Uterus (tissue), 4 donors: ENCODE measurements around the gene CFAP251. TPM values are rescaled to one million over a fixed set of nuclear protein-coding genes. Genes with fewer than 3 reads are reported as not detected.

Experiments
- DNase-seq, 2 donors: peaks; one replicate each; pipeline ENCODE4 v3.0.0-alpha.2; 2019 to 2020
- H3K27ac ChIP-seq, 2 donors: fragments of 200-600 bp; sonication (generic); 1 replicate in 1 of 2; 2 replicates in 1 of 2; pipeline ENCODE4 v1.5.1; 2016 to 2018
- H3K27me3 ChIP-seq, 2 donors: fragments of 200-600 bp; sonication (generic); one replicate each; pipeline ENCODE4 v1.5.1; 2018 to 2019; ENCODE audit warnings: control low read depth in 1 of 2
- H3K36me3 ChIP-seq, 2 donors: fragments of 200-600 bp; sonication (generic); one replicate each; pipeline ENCODE4 v1.5.1; 2019; ENCODE audit warnings: control low read depth in 1 of 2
- H3K4me1 ChIP-seq, 2 donors: fragments of 200-600 bp; sonication (generic); one replicate each; pipeline ENCODE4 v1.5.1; 2018 to 2019; ENCODE audit warnings: control low read depth in 1 of 2
- H3K4me3 ChIP-seq, 2 donors: fragments of 200-600 bp; sonication (generic); 1 replicate in 1 of 2; 2 replicates in 1 of 2; pipeline ENCODE4 v1.5.1; 2018 to 2019; ENCODE audit warnings: mild to moderate bottlenecking in 1 of 2
- H3K9me3 ChIP-seq, 2 donors: fragments of 200-600 bp; sonication (generic); one replicate each; pipeline ENCODE4 v1.5.1; 2019; ENCODE audit warnings: control low read depth in 1 of 2
- CTCF ChIP-seq, 4 experiments: fragments of 200-600 bp in 2 of 4; fragments of 450-650 bp in 2 of 4; sonication (generic) in 2 of 4; IDR thresholded peaks; one replicate each; pipeline ENCODE4 v1.5.1; 2016 to 2019; ENCODE audit warnings: antibody characterized with exemption in 4 of 4, mild to moderate bottlenecking in 2 of 4, moderate library complexity in 1 of 4
- POLR2A ChIP-seq, 2 donors: fragments of 450-650 bp; IDR thresholded peaks; one replicate each; pipeline ENCODE4 v1.6.1; 2016; ENCODE audit warnings: antibody characterized with exemption in 2 of 2, mild to moderate bottlenecking in 1 of 2, moderate library complexity in 1 of 2
- intact Hi-C: fragments of 100-400 bp; cut with DNase I; formaldehyde crosslinking; loops from one replicate; pipeline ENCODE4 v1.15.1; 2023; ENCODE audit warnings: low total_unique reads
- total RNA-seq, 4 donors: library from RNA; depleted of rRNA in 3 of 4; stranded (reverse); fragments of >200 nt in 3 of 4; gene quantifications; one replicate each; pipeline versions ENCODE4 v1.1.0 to v1.2.4, GENCODE V29; 2014 to 2023
- donor health status: DM: yes; HTN: yes; CAD: no.

CFAP251 gene
- total RNA-seq, 4 donors from 2014 or later = 5.9 to 135 (median 12.7) TPM

- no peaks in the 10 kb centered on the region for H3K36me3 ChIP-seq
- H3K27me3 ChIP-seq = no peaks in the 10 kb centered on the region
- intact Hi-C loops = no loop called here
- H3K4me3 ChIP-seq = no peak overlapping the region
- TF ChIP-seq POLR2A (IDR thresholded peaks at IDR 0.05) (no peak), CTCF (IDR thresholded peaks at IDR 0.05) (no peak)
- DNase-seq = no peak
- H3K4me1 ChIP-seq = no peaks in the 10 kb centered on the region
- H3K27ac ChIP-seq = no peak overlapping the region
- H3K9me3 ChIP-seq = no peaks in the 10 kb centered on the region
These were observed 96.4 kb downstream of the CFAP251 start for GRCh38 chr12:122014781-122015180.

- no peak overlapping the region for H3K4me3 ChIP-seq
- H3K27me3 ChIP-seq = no peaks in the 10 kb centered on the region
- no peaks in the 10 kb centered on the region for H3K4me1 ChIP-seq
- intact Hi-C loops = no loop called here
- DNase-seq = no peak
- no peak overlapping the region for H3K27ac ChIP-seq
- H3K9me3 ChIP-seq = no peaks in the 10 kb centered on the region
- H3K36me3 ChIP-seq = no peaks in the 10 kb centered on the region
- TF ChIP-seq CTCF (IDR thresholded peaks at IDR 0.05) = no peak
- no peak for TF ChIP-seq POLR2A (IDR thresholded peaks at IDR 0.05)
These were observed 100.1 kb downstream of the CFAP251 start for GRCh38 chr12:122018457-122018856.

DNA sequence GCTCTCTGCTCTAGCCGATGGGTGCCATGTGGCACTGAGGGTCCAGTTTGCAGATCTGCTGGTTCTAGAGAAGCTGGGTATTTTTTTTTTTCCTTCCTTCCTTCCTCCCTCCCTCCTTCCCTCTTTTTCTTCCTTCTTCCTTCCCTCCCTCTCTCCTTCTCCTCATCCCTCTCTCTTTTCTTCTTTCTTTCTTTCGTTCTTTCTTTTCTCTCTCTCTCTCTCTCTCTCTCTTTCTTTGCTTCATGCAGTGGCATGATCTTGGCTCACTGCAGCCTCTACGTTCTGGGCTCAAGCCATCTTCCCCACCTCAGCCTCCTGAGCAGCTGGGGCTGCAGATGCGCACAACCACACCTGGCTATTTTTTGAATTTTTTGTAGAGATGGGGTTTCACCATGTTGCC lies 100.5 kb downstream of the CFAP251 start:
- no peak for DNase-seq
- Histone ChIP-seq H3K27ac (no peak overlapping the region), H3K4me1 (no peaks in the 10 kb centered on the region), H3K9me3 (no peaks in the 10 kb centered on the region), H3K27me3 (no peaks in the 10 kb centered on the region), H3K36me3 (no peaks in the 10 kb centered on the region), H3K4me3 (no peak overlapping the region)
- TF ChIP-seq CTCF (IDR thresholded peaks at IDR 0.05) (no peak), POLR2A (IDR thresholded peaks at IDR 0.05) (no peak)
- intact Hi-C loops = no loop called here

DNA sequence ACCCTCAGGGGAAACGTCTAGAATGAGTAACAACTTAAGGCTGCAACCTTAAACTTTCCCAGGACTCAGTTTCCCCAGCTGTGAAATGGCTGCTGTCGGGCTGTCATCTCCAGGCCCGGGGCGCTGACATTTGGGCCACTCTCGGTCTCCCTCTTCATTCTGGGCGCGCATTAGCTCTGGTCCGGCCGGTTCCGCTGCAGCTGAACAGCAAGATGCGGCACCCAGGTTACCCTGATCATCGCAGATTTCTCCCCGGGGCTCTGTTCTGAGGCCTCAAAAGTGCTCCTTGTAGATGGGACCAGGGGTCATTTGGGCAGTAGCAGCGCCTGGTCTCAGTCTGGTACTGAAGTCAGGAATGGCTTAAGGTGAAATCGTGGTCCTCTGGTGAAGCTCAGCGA lies 102.4 kb downstream of the CFAP251 start:
- Histone ChIP-seq H3K27ac (peak overlapping the region in 1 of 2 donors; percentile 91), H3K4me3 (peak overlapping the region; percentile 29 to 78), H3K4me1 (no peaks in the 10 kb centered on the region), H3K36me3 (no peaks in the 10 kb centered on the region), H3K9me3 (no peaks in the 10 kb centered on the region), H3K27me3 (no peaks in the 10 kb centered on the region)
- intact Hi-C loops = no loop called here
- no peak for DNase-seq
- no peak for TF ChIP-seq POLR2A (IDR thresholded peaks at IDR 0.05)
- no peak for TF ChIP-seq CTCF (IDR thresholded peaks at IDR 0.05)

DNA sequence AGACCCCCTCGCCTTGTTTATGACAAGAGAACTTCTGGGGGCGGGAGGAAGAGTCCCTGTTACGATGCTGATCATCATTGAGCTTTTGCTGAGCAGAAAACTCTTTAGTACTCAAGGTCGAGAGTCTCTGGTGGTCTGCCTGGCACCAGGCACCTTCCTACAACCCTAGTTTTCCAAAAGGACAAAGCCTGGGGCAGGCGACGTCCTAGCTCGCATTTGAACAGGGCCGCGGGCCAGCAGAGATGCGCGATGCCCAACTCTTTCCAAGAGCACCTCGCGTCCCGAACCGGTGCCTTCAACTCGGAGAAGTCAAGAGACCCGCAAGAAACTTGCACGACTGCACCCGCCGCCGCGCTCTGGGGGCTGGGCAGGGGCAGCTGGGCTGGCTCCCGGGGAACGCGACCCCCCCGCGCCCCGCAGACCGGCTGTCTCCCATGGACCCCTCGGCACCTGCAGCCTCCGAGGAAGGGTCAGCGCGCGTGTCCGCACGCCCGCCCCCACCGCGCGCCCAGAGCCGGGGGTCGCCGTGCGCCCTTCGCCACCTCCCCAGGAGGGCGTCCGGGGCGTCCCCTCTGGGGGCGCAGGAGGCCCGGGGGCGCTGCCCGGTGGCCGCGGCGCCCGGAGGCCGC lies 102.9 kb downstream of the CFAP251 start:
- Histone ChIP-seq H3K36me3 (no peaks in the 10 kb centered on the region), H3K27ac (peak overlapping the region; percentile 80 to 91), H3K9me3 (no peaks in the 10 kb centered on the region), H3K27me3 (no peaks in the 10 kb centered on the region), H3K4me1 (no peaks in the 10 kb centered on the region), H3K4me3 (peak overlapping the region; percentile 29 to 78)
- intact Hi-C loops = no loop called here
- peak in 1 of 4 experiments; percentile 8 for TF ChIP-seq CTCF (IDR thresholded peaks at IDR 0.05)
- TF ChIP-seq POLR2A (IDR thresholded peaks at IDR 0.05) = no peak
- DNase-seq = peak in 1 of 2 donors; percentile 37
